Measurements from ENCODE around the gene ITGB8.

Gene ITGB8

DNA sequence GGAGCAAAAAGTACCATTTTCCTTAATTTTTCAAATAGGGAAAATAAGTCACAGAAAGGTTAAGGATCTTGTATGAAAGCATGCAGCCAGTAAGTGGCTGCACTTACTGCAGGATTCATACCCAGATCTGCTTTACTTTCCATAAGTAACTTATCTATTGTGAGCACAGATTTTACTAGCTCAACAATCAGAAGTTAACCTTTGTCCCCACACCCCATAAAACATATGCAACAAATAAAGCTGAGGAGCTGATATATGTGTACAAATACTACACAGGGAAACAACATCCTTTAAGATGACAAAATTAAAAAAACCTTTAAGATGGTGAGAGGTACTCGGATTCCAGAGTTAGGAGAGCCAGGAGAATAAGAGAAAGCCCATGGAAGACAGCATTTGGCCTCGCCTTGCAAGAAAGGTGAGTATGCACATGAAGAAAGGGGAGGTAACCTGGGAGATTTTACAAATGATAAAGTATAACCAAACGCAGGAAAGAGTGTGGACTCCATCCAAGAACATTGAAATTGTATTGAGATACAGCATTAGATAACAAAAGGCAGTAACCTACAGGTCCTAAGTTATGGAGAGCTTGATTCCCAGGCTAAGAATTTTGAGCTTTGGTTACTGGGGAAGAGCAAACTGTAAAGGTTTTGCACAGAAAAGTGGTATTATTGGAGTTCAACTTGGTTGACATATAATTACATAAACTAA, 87.1 kb downstream of the ITGB8 start:
- DNase-seq (ENCODE audit: low read depth in 3 of 3) = no peak

DNA sequence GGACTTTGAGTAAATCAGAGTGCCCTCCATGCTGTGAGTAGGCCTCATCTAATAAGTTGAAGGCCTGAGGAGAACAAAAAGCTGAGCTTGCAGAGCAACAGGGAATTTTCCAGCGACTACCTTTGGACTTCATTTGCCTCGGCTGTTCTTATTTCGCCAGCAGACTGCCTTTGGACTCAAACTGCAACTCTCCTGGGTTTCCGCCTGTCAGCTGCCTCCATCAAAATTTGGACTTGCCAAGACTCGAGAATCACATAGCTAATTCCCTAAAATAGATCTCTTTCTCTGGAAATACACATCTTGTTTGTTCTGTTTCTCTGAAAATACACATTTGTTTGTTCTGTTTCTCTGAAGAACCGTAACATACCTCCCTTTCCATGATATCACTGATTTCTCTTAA, 93.8 kb downstream of the ITGB8 start:
- DNase-seq (ENCODE audit: low read depth in 3 of 3) = no peak

DNA sequence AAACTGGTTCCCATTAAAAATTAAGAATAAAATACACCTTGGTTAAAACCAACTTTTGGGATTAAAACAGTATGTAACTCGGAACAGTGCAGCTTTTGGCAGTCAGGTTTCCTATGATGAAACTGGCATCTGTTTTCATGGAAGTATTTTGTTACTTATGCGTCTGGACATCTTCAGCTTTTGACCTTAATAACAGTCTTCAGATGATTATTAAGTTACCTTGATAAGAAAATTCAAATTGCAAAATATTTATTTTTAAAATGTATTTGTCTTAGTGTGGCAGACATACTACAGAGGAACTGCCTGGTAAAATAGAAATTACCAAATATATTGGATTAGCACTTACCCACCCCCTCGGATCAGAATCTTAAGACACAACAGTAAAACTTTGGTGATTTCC, 100.0 kb downstream of the ITGB8 start:
- DNase-seq (ENCODE audit: low read depth in 3 of 3) = no peak

DNA sequence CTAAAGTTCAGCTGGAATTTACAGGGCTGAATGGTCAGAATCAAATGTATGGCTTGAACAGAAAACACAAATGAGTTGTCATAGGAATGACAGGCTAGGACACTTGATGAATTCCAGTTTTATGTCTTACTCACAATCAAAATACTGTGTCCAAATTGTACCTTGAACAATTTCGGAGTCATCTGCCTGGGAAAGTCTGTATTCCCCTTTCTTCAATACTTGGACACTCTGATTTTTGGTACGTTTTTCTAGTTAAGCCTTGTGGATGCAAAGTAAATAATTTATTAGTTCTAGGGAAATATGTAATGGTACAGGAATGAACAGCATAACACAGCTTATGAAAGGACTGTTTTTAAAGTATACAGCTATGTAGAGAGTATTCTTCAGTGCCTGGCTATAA, 100.4 kb downstream of the ITGB8 start:
- no peak for DNase-seq (ENCODE audit: low read depth in 3 of 3)

DNA sequence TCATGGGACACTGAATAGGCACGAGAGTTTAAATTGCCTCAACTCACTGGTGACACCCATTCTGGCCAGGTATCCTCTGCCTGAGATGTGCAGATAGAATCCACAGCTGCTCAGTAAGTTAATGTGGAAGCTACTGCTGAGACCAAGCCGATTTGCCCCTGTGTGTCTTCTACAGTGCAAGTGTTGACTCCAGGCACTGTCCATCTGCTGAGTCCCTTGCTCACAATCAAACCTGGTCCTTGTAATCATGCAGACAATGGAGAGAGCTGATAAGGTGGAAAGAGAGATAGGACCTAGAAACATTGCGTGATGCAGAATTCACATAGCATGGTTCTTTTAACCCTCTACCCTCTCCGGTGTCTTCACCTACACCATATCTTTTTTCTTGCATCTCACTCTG, 101.4 kb downstream of the ITGB8 start:
- DNase-seq (ENCODE audit: low read depth in 3 of 3) = no peak

DNA sequence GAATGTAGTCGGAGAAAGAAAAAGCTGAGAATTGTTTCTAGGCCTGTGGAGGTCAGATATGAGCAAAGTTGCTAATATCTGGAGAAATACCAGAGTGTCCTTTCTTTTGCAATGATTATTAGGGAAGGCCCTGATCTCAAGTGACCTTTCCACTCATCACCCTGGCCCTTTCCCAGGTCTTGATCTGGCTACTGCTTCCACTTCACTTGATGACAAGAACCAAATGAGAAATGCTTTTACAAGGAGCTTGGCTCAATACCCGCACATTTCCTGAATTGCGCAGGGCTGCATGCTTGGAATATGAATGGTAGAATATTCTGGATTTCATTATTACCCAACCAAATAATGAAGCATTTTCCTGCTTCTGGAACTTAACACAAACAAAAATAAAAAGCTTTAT, 104.6 kb downstream of the ITGB8 start:
- DNase-seq (ENCODE audit: low read depth in 3 of 3) = no peak

DNA sequence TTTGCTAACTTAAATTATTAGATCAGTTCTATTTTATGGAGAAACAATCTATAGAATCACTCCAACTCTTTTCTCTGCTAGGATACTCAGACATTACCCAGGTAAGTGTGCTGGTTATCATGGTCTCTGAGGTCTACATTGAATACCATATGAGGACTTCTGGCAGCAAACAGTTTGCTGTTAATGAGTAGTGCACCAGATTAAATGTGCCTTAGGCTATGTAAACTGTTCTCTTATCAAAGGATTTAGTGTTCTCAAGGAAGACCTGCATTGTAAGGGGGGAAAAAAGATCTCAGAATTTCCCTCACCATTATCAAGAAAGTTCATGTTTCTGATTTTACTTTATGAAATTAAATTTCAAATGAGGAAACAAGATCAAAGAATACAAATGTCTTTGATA, 107.5 kb downstream of the ITGB8 start:
- no peak for DNase-seq (ENCODE audit: low read depth in 3 of 3)

DNA sequence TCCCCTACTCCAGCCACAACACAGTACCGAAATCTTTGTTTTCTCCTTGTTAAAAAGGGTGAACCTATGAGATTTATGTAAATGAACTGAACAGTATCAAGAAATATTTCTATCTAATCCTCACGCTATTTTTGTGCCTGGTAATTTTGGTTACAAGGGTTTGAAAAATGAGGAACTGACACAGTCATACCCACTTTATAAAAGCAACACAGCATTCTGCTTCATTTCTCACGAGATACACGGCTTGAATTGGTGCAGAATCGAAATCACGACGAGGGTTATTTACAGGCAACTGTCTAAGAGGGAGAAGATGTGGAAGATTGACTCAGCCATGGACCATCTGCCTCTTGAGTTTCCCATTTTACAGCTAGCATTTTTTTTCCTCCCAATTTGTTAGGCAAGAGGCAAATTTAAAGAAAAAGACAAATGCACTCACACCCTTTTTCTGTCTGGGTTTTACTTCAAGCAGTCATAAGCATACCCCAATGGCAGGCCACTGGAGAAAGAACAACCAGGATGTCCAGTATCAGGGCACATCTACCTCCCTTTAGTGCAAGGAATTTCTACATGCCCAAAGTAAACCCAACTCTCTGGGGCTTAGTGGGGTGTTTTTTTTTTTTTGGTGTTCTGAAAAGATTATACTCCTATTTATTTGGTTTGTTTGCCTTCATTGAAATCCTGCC, 108.1 kb downstream of the ITGB8 start:
- no peak for DNase-seq (ENCODE audit: low read depth in 3 of 3)

DNA sequence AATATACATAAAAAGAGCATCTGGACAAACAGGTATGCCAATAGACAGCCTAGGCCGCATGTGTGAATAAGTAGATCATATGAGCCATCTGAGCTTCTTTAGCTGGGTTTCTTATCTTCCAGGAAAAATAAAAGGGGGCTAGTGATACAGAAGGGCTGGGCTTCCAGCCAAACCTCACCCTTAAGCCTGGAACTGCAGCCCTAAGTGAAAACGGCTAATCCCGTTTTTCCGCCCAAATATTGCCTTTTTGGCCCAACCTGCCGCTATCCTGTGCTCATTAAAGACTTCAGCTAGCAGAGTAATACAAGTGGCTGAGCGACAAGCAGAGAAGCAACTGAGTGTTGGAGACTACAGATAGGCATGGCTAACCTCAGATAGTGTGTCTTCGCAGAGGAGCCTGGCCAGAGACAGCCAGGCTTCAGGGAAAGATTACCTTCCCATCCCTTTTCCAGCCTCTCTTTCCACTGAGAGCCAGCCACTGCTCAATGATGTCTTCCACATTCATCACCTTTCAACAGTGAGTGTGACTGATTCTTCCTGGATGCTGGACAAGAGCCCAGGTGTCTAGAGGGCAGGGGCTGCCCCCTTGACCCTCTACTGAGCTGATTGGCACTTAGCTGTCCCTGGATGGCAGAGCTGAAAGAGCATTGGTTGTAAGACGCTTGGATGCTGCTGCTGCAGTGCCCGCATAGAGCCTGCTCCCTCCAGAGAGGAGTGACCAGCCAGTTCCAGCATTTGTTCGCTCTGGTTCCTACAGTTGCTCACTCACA, 108.9 kb downstream of the ITGB8 start:
- DNase-seq (ENCODE audit: low read depth in 3 of 3) = no peak

DNA sequence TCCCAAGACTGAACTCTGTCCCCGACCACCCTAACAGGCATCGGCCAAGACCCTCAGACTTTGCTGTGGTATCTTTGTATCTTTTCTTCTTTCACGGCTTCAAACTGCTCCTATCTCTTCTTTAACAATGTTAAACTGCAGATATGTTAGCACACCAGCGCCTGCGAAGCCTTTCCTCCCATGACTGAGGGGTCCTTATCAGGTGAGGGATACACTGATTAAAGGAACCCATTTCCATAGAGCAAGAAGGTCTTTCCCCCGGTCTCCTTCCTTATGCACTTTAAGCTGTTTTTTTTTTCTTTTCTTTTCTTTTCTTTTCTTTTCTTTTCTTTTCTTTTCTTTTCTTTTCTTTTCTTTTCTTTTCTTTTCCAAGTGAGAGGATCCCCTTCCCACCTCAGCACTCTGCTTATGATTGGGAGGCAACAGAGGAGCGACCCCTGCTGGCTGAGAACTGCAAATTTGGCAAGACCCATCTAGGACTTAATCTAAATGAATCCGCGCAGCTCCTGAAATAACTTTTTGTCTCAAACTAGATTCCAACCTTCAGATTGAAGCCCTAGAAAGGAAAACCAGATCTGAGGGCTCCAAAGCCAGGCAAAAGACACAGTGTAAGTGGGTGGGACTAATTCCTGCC, 109.9 kb downstream of the ITGB8 start:
- DNase-seq (ENCODE audit: low read depth in 3 of 3) = peak in 1 of 3 experiments; percentile 1

DNA sequence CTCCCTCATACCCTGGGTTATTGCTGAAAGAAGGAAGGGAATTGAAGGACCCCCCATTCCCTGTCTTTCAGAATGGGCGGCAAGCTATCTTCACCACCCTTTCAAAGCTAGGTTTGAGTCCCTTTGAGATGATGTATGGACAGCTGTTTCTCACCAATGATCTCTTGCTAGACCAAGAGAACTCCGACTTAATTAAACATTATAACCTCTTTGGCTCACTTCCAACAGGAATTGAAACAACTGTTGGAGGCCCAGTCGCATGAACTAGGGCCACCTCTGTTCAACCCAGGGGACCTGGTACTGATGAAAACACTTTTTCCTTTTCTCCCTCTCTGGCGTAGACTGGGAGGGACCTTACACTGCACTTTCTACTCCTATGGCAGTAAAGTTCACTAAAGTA, 110.6 kb downstream of the ITGB8 start:
- no peak for DNase-seq (ENCODE audit: low read depth in 3 of 3)

DNA sequence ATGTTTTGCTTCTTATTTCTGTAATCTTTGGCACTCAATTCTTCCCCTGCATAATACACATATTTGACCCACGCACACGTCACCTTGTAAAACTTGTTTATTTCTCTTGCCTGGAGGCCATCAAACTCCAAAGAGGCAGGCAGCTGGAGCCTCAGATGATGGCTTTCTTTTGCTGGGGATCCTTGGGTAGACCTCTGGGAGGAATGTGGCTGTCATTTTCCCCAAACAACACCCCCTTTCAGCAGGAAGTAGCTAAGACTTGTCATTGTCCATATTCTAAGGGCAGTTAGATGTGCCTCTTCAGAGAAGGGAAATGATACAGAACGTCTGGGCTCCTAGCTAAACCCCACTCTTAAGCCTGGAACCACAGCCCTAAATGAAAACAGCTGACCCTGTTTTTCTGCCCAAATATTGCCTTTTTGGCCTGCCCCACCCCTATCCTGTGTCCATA, 111.3 kb downstream of the ITGB8 start:
- DNase-seq (ENCODE audit: low read depth in 3 of 3) = no peak

DNA sequence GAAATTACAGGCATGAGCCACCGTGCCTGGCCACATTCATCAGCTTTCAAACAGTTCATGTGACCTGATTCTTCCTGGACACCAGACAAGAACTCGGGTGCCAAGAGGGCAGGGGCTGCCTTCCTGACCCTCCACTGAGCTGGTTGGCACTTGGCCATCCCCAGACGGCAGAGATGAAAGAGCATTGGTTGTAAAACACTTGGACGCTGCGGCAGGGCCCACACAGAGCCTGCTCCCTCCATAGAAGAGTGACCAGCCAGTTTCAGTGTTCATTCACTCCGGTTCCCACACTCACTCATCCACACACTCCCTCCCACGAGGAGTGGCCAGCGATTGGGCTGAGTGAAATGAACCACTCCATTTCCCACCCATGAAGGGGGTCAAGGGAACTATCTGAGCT, 112.3 kb downstream of the ITGB8 start:
- no peak for DNase-seq (ENCODE audit: low read depth in 3 of 3)

DNA sequence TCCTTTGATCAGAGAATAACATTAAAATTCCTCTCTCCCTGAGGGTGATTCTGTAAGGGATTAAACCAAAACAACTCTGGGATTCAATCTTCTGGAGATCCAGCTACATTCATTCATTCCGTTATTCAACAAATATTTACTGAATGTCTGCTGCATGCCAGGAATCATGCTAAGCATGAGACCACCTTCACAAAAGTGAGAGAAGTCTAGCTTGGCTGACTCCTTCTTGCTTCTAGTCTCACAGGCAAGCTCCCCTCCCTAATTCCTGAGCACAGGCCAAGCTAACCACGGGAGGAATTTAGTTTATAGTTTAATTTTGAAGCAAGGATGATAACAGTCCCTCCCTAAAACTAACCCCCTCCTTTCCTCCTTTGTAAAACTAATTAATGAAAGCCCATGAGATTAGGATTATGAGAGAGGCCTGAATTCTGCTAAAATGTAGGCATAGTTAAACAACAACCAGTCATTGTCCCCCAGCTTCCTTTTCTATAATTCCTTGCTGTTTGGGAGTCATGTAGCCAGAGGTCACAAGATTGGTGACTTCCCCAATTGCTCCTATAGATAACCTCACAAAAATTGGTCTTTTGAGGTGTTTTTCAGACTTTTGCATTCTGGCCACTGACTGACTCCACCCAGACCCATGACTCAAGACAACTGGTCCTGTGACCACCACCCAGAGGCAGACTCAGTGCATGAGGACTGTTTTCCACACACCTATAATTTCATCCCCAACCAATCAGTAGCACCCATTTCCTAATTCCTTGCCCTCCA, 113.5 kb downstream of the ITGB8 start:
- no peak for DNase-seq (ENCODE audit: low read depth in 3 of 3)

DNA sequence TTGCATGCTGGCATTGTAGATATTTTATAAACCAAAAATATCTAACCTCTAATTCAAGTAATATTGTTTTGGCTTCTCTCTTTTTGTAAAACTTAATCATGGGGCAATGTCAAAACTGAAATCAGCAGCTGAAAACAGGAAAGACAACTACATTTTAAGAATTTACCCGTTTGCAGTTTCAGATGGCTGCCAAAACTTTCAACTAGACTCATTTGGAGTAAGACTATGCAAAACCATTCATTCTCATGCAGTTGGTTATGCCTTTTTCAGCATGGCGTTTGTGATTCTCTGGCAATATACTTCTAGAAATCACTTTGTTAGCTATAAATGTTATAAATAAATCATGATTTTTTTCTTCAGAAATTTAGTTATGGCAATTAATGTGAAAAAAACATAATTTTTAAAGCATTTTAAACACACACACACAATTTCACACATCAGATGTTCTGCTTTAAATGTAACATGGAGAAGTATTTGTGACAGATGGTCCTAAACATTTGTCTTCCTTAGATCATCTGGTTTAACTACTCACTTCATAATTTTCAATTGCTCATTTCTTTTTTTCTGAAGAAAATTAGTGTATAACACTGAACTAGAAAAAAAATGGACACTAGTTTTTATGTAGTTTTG, 116.4 kb downstream of the ITGB8 start:
- no peak for DNase-seq (ENCODE audit: low read depth in 3 of 3)

DNA sequence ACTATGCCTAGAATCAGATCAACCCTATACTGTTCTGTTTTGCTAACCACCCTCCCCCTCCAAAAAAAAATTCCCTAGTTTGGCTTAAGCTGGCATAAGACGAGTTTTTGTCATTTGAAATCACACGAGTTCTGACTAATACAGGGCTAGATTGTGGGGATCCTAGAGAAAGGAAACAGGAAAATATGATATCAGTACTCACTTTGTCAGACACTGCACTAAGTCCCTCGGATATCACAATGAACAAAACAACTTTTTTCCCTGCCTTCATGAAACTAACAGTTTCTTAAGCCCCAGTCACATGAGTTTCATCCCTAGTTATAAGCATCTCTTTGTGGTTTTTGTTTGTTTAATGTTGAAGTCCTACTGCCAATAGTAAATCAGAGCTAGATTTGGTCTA, 118.5 kb downstream of the ITGB8 start:
- no peak for DNase-seq (ENCODE audit: low read depth in 3 of 3)

DNA sequence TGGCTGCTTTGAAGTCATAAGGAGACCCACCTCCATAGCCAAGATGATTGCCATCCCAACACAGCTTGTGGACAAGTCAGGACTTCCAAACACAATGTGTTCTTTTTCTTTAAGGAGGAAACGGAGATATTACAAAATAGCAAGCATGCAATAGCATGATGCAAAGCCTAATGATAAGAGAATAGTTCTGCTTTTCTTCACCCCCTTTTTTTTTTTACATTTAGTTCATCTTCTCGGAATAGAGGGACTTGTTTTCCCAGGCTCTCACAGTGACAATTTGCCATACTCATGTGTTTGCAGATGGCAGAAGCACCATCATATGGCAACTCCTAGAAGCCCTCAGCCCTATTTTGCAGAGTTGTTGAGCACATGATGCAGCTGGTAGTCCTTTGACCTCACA, 119.8 kb downstream of the ITGB8 start:
- DNase-seq (ENCODE audit: low read depth in 3 of 3) = no peak

DNA sequence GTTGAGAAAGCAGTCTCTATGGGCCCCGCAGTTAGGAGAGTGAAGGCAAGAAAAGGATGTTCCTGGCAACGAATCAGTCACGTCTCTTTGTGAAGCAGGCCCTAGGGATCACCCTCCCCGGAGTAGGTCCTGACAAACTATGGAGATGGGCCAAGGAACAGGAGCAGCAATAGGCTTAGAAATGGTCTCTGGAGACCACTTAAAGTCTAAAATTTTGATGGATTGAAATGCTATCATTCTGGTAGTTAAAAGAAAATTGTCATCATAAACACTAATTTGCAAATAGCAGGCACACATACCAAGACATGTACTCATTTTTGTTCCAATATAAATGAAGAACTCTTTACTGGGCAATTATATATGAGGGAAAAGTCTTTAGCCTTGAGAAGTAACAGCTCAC, 123.5 kb downstream of the ITGB8 start:
- DNase-seq (ENCODE audit: low read depth in 3 of 3) = no peak

DNA sequence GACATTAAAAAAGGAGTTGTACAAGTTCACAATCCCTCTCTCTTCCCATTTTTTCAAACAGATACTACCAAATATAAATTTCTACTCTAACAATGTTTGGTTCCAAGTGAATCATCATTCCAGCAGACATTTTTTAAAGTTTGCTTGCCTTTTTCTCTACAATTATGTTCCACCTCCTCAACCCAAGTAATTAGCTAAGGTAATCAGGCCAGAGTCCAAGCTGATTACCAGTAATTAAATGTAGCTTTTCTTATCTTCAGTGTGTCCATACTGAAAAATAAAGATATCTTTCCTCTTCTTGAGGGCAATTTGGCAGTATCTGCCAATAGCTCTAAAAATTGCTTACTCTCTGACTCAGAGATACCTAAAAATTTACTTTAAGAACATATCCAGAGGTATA, 126.0 kb downstream of the ITGB8 start:
- DNase-seq (ENCODE audit: low read depth in 3 of 3) = no peak

DNA sequence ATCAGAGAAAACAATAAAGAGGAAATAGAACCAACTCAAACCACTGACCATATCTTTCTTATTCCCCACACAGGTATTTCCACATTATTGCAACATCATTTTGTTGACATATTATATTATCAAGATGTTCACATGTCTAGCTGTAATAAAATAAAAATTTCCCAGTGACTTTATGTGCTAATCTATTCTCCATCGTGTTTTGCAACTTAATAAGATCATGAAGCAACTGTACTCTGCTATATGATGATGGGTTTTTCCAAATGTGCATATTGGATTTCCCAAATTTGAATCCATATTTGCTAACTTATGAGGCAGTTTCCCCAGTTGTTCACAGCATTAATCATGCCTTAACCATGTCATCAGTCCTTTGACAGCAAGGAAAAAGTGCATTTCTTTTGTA, 127.8 kb downstream of the ITGB8 start:
- DNase-seq (ENCODE audit: low read depth in 3 of 3) = no peak

DNA sequence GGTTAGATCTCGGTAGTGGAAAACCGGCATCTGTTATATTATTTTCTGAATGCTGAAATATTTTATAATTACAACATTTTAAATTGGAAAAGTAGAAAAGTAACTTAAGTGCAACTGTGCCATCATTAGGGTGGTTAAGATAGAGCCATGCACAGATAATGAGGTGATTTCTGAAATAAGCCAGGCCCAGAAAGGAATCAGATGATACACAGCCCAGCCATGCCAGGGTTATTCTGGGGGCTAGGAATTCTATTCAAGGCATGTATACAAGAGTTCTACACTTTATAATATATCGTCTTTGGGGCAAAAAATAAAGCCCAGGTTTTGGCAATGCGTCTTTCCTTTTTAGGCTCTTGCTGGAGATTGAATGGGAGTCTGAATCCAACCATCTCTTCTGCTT, 128.7 kb downstream of the ITGB8 start:
- no peak for DNase-seq (ENCODE audit: low read depth in 3 of 3)

Data from stimulated activated CD4-positive, alpha-beta T cell treated with anti-CD3 and anti-CD28 coated beads, TNF-alpha, amount 100 ng/mL, for 24 hours (primary cell).